EH (cell line): ENCODE results near the gene GRB14.

Source experiments
- DNase-seq: peaks from one replicate; pipeline ENCODE4 v3.0.0-alpha.2; 2015; ENCODE audit warnings: low read depth

Gene GRB14

GRCh38 chr2:164613321-164613982 lies 7.8 kb downstream of the GRB14 start:
- DNase-seq: no peak

- DNase-seq: no peak
These were observed 11.5 kb downstream of the GRB14 start for GRCh38 chr2:164609790-164610189.

GRCh38 chr2:164606557-164606956 lies 14.7 kb downstream of the GRB14 start:
- peak; percentile 75 for DNase-seq

- DNase-seq: no peak
These were observed 16.0 kb downstream of the GRB14 start for GRCh38 chr2:164605295-164605694.

GRCh38 chr2:164600763-164601162 lies 20.5 kb downstream of the GRB14 start:
- DNase-seq: no peak

GRCh38 chr2:164599954-164600589 lies 21.2 kb downstream of the GRB14 start:
- peak; percentile 69 for DNase-seq

GRCh38 chr2:164597983-164598382 lies 23.3 kb downstream of the GRB14 start:
- DNase-seq: peak; percentile 10

GRCh38 chr2:164595031-164595430 lies 26.3 kb downstream of the GRB14 start:
- DNase-seq: peak; percentile 5

GRCh38 chr2:164593959-164594358 lies 27.3 kb downstream of the GRB14 start:
- DNase-seq: peak; percentile 10

GRCh38 chr2:164593541-164593940 lies 27.7 kb downstream of the GRB14 start:
- DNase-seq: no peak

GRCh38 chr2:164589522-164589921 lies 31.8 kb downstream of the GRB14 start:
- peak; percentile 42 for DNase-seq

GRCh38 chr2:164581050-164581449 lies 40.2 kb downstream of the GRB14 start:
- no peak for DNase-seq

GRCh38 chr2:164574931-164575330 lies 46.4 kb downstream of the GRB14 start:
- no peak for DNase-seq

GRCh38 chr2:164570475-164570874 lies 50.8 kb downstream of the GRB14 start:
- DNase-seq: no peak

GRCh38 chr2:164569378-164569777 lies 51.9 kb downstream of the GRB14 start:
- DNase-seq: no peak

GRCh38 chr2:164568317-164568716 lies 53.0 kb downstream of the GRB14 start:
- no peak for DNase-seq

- DNase-seq: no peak
These were observed 53.8 kb downstream of the GRB14 start for GRCh38 chr2:164567335-164567989.

GRCh38 chr2:164565359-164565758 lies 55.9 kb downstream of the GRB14 start:
- DNase-seq: no peak

- DNase-seq: no peak
These were observed 58.6 kb downstream of the GRB14 start for GRCh38 chr2:164562666-164563065.

- DNase-seq: no peak
These were observed 59.3 kb downstream of the GRB14 start for GRCh38 chr2:164561991-164562390.

GRCh38 chr2:164561416-164561815 lies 59.9 kb downstream of the GRB14 start:
- DNase-seq: no peak

GRCh38 chr2:164560902-164561301 lies 60.4 kb downstream of the GRB14 start:
- no peak for DNase-seq

GRCh38 chr2:164560181-164560792 lies 61.0 kb downstream of the GRB14 start:
- peak; percentile 35 for DNase-seq
